GM19043 (cell line): ENCODE data around the gene NFATC3.

Experiments used
- ATAC-seq: cut with Tn5 transposase; IDR thresholded peaks from one replicate; pipeline ENCODE4 v1.9.1; 2021; ENCODE audit warnings: low read depth; ENCODE audit not compliant: unreplicated experiment

Gene NFATC3

GRCh38 chr16:68085259-68086071 lies at the start of gene NFATC3:
Gene NFATC3, plus strand, starts transcription at chr16:68085370. Its CDS starts 312 bp downstream, at chr16:68085682.
- peak; percentile 46 for ATAC-seq

DNA sequence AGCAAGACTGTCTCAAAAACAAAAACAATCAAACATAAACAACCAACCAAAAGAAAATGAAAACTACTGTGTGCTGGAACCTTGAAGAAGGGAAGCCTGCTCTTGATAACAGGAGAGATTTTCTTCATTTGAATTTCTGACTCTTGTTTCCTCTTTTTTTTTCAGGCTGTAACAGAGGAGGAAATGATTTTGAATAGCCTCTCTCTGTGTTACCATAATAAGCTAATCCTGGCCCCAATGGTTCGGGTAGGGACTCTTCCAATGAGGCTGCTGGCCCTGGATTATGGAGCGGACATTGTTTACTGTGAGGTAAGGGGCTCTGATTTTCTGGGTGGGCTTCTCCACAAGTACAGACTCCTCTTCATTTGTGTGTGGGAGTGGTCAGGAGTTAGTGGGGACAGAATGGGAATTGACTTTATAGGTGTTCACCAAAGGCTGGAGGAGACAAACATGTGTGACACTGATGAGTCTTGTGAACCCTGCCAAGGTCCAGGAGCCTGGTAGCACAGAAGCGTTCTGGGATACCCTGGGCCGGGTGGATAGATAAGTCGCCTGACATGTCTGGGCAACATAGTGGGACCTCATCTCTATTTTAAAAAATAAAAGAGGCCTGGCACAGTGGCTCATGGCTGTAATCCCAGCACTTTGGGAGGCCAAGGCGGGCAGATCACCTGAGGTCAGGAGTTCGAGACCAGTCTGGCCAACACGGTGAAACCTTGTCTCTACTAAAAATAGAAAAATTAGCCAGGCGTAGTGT lies 47.2 kb upstream of the NFATC3 start:
- no peak for ATAC-seq

GRCh38 chr16:68040506-68041288 lies 44.5 kb upstream of the NFATC3 start:
- ATAC-seq, result peak; percentile 45

DNA sequence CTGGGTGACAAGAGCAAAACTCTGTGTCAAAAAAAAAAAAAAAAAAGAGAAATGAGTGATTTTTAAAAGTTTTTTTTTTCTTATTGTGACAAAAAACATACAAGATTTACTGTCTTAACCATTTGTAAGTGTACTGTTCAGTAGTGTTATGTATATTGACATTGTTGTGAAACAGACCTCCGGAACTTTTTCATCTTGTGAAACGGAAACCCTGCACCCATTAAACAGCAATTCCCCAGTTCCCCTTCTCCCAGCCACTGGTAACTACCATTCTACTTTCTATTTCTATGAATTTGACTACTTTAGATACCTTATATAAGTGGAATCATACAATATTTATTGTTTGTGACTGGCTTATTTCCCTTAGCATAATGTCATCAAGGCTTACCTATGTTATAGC lies 43.4 kb upstream of the NFATC3 start:
- no peak for ATAC-seq

DNA sequence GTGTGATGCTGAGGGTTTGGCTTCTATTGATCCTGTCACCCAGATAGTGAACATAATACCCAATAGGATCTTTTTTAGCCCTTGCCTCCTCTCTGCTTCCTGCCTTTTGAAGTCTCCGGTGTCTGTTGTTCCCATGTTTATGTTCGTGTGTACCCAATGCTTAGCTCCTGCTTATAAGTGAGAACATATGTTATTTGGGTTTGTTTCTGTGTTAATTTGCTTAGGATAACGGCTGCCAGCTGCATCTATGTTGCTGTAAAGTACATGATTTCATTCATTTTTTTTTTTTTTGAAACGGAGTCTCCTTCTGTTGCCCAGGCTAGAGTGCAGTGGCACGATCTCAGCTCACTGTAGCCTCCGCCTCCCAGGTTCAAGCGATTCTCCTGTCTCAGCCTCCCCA lies 39.1 kb upstream of the NFATC3 start:
- ATAC-seq, result no peak

GRCh38 chr16:68047987-68048386 lies 37.2 kb upstream of the NFATC3 start:
- no peak for ATAC-seq

GRCh38 chr16:68049449-68049848 lies 35.7 kb upstream of the NFATC3 start:
- no peak for ATAC-seq

- ATAC-seq, result no peak
Observed at GRCh38 chr16:68055395-68055794, 29.8 kb upstream of the NFATC3 start.

GRCh38 chr16:68059804-68060203 lies 25.4 kb upstream of the NFATC3 start:
- ATAC-seq, result no peak

GRCh38 chr16:68061396-68061795 lies 23.8 kb upstream of the NFATC3 start:
- no peak for ATAC-seq

DNA sequence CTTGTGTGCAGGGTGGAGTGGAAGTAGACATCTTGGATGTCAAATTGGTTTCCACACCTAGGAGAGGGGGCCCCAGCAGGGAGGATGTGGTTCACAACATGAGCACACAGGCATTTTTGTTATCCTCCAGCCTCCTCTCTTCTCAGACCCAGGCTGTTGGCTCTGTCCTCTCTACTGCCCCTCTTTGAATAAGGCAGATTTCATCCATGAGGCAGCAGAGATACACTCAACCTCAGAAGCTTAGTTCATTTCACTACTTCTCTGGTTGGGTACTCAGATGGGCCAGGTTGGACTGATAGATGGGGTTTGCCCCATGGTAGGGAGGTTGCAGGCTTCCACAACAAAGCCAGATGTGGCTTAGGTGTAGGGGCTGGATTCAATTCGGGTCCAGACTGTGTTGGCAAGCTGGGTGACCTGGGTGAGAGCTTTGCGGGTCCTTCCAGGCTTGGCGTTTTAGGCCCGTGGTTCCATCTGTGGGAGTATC lies 22.2 kb upstream of the NFATC3 start:
- no peak for ATAC-seq

DNA sequence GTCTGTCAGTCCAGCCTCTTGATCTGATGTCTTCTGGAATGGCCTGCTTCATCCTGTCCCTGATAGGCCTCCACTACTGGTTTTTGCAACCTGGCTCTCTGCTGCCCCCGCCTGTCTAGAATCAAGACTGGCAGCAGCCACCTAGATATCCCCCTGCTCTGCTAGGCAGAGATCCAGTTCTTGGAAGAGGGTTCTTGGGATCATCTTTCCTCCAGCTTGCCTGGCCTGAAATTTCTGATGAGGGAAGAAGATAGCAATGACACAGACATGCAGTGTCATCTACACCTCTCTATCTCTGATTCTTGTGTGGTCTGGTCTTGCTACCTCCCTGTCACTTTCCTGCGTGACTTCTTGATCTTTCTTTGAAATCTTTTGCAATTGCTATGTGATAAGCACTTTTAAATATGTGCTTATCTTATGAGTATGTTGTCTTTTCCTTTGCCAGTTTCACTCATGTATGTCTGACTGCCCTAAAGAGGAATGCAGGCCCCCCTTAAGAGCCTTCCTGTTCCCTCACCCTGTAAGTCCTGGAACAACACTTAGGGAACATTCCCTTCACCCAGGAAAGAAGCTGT lies 20.3 kb upstream of the NFATC3 start:
- no peak for ATAC-seq

GRCh38 chr16:68065716-68066305 lies 19.4 kb upstream of the NFATC3 start:
- ATAC-seq, result no peak

DNA sequence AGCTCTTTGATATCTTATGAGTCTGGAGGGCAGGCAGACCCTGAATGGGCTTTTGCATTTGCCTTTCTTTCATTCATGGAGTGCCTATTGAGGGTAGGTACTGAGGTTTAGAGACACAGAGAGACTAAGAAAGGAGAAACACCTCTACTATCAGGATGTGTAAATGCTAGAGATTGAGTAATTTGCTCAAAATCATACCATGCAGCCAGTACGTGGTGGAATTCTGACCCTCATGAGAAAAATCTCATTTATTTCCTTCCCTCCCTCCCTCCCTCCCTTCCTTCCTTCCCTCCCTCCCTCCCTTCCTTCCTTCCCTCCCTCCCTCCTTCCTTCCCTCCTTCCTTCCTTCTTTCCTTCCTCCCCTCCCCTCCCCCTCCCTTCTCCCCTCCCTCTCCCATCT lies 18.4 kb upstream of the NFATC3 start:
- no peak for ATAC-seq

DNA sequence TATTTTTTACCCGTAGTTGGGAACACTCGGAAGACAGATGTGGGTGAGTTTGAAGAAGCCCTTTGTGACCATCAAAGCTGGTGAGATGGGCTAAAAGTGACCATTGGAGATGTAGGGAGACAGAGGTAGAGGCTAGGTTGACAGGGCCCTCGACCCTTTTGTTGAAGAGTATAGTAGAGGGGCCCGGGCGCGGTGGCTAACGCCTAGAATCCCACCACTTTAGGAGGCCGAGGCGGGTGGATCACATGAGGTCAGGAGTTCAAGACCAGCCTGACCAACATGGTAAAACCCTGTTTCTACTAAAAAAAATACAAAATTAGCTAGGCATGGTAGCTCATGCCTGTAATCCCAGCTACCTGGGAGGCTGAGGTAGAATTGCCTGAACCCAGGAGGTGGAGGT lies 16.2 kb upstream of the NFATC3 start:
- ATAC-seq, result no peak

DNA sequence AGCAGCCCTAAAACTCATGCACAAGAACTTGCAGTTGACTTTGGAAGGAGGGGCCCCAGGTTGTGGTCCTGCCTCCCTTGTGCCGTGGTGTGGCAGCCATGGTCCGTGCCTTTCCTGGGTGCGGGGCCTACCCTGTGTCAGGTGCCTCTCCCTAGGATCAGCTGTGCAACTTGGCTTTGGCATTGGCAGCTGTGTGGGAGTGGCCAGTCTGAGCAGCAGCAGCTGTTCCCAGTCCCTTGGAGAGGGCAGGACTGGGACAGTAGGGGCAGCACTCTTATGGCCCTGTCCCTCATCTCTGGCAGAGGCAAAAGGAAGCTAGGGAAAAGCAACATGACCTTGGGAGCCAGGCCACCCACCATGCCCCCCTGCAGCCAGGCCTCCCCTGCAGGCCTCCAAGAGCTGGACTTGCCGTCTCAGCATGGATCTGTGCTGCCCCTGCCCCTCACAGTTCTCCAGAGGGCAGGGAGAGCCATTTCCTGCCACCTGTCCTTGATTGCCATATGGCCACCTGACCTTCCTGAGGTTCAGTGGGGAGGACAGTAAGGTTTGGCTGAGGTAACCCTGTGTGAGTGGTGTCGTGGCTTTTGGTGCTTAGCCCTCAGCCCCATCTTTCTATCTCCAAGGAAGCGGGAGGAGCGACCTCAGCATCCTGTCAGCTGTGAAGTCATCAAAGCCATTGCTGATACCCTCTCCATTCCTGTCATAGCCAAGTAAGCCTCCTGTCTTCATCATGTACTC lies 15.5 kb upstream of the NFATC3 start:
- no peak for ATAC-seq

DNA sequence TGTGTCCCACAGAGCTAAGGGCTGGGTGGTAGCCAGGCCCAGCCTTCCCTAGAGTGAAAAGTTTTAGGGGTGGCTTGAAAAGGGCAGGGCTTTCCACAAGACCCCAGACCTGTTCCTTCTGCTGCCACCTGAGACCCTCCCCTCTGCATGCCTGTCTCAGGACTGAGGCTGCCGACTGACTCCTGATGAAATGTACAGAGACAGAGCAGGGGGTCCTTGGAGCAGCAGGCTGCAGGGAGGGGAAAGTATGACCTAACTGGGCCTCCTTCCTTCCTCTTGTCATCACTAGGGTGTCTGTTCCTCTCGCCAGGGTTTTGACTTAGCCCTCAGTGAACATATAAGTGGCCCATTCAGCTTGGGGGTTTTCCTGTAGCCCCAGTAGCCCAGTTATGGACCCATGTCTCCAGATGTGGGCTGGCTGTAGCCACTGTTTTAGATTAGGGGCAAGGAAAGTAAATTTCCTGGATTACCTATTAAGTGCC lies 14.9 kb upstream of the NFATC3 start:
- ATAC-seq, result peak; percentile 30

DNA sequence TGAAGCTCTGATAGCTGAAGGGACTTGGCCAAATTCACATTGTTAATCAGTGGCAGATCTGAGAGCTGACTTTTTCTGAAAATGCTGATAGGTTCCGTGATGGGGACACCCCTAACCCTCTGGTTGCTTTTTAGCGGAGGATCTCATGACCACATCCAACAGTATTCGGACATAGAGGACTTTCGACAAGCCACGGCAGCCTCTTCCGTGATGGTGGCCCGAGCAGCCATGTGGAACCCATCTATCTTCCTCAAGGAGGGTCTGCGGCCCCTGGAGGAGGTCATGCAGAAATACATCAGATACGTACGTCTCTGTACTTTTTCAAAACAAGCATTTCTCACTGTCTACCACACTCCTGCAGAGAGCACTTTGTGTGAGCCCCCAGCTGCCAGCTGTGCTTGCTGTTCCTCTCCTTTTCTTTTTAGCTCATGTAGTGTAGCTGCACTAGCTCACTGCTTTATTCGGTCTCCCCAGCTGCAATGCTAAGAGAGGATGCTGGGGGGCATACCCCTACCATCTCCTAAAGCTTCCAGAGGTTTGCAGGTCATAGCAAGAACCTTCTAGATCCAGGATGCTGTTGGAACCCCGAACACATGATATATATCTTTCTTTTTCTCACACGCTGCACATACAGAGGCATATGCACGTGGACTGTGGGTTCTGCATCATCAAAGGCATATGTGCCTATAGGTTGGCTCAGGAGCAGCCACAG lies 14.2 kb upstream of the NFATC3 start:
- peak; percentile 36 for ATAC-seq

DNA sequence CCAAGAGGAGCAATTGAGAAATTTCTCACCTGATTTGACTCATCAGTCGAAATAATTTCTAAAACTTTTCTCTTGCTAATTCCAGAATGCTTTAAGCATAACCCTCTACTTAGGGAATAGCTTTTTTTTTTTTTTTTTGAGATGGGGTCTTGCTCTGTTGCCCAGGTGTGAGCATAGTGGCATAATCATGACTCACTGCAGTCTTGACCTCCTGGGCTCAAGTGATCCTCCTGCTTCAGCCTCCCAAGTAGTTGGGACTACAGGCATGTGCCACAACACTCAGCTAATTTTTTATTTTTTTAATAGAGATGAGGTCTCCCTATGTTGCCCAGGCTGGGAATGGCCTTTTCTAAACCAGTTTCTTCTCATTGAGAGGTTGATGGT lies 13.7 kb upstream of the NFATC3 start:
- ATAC-seq, result no peak
